Measurements from ENCODE around the gene PRR5L. TPM values are rescaled to one million over a fixed set of nuclear protein-coding genes. Genes with fewer than 3 reads are reported as not detected.

The PRR5L gene
- total and polyA plus RNA-seq, 2 donors (not counting 1 experiment from before 2014, with no cell fraction given): 4.0 to 5.9 TPM

- H2AFZ ChIP-seq (ENCODE audit: insufficient read depth, low read depth, low read length, poor library complexity, severe bottlenecking): no peak overlapping the region
- no peak overlapping the region for H3K27ac ChIP-seq (ENCODE audit: low read length in 2 of 2)
- no peaks in the 10 kb centered on the region for H3K4me1 Mint-ChIP-seq
- TF ChIP-seq EZH2 (IDR thresholded peaks at IDR 0.05; ENCODE audit: borderline replicate concordance, insufficient read depth, low read depth, low read length, poor library complexity, severe bottlenecking) (no peak), CTCF (IDR thresholded peaks at IDR 0.05) (no peak)
- no peaks in the 10 kb centered on the region for H3K36me3 ChIP-seq (replicated peaks in 1 of 2; ENCODE audit: control extremely low read depth in 1 of 2, control insufficient read depth in 1 of 2, extremely low read depth in 1 of 2, insufficient read depth in 2 of 2, low read length in 1 of 2)
- DNase-seq (no peak), ATAC-seq (ENCODE audit: low read depth) (no peak)
- CTCF ChIA-PET: interaction anchor here (1.0 kb wide), 1 partner anchor 18 kb away, joined by 3 read pairs; no protein-coding TSS in a partner anchor
- H3K27me3 ChIP-seq (replicated peaks in 1 of 4; ENCODE audit: control extremely low read depth in 1 of 4, control insufficient read depth in 3 of 4, insufficient read depth in 4 of 4, low read length in 3 of 4): peaks cover 0 to 16% (median 10%) of the 10 kb centered on the region in 4 experiments
- H3K27me3 Mint-ChIP-seq: peaks cover 50% of the 10 kb centered on the region
- no peaks in the 10 kb centered on the region for H3K4me1 ChIP-seq (ENCODE audit: control insufficient read depth in 2 of 2, insufficient read depth in 2 of 2, low read length in 2 of 2)
- no peaks in the 10 kb centered on the region for H3K79me2 ChIP-seq (ENCODE audit: control insufficient read depth, insufficient read depth, low read length)
- no peak overlapping the region for H3K27ac Mint-ChIP-seq
- peaks cover 0 to 8% (median 0%) of the 10 kb centered on the region in 3 donors for H3K9me3 ChIP-seq (ENCODE audit: control extremely low read depth in 1 of 3, control insufficient read depth in 2 of 3, insufficient read depth in 1 of 3, low read length in 2 of 3)
- H3K9ac ChIP-seq (ENCODE audit: low read length): no peak overlapping the region
- no peak overlapping the region for H3K4me3 ChIP-seq (ENCODE audit: control extremely low read depth in 1 of 5, extremely low read depth in 1 of 5, insufficient read depth in 1 of 5, low read depth in 2 of 5, low read length in 4 of 5)
- no peak overlapping the region for H3K4me3 Mint-ChIP-seq
- intact Hi-C loops (cut with micrococcal nuclease): no loop called here
- H3K9me3 Mint-ChIP-seq (ENCODE audit: insufficient read depth): no peaks in the 10 kb centered on the region
- no peaks in the 10 kb centered on the region for H4K20me1 ChIP-seq (ENCODE audit: control insufficient read depth, insufficient read depth, low read length, poor library complexity, severe bottlenecking)
- 100% methylated on average over 1 of the region's 2 CpGs for WGBS (ENCODE audit: insufficient coverage)
- POLR2A ChIA-PET: no interaction called here
- no peak overlapping the region for H3K4me2 ChIP-seq (replicated peaks; ENCODE audit: low read depth, low read length, poor library complexity, severe bottlenecking)
Measured at GRCh38 chr11:36251823-36252222, 44.3 kb upstream of the PRR5L start.

- intact Hi-C loops (cut with micrococcal nuclease): no loop called here
- DNase-seq (no peak), ATAC-seq (ENCODE audit: low read depth) (no peak)
- Mint-ChIP-seq H3K4me1 (no peaks in the 10 kb centered on the region), H3K27ac (no peak overlapping the region), H3K27me3 (peaks cover 44% of the 10 kb centered on the region), H3K4me3 (no peak overlapping the region), H3K9me3 (ENCODE audit: insufficient read depth) (no peaks in the 10 kb centered on the region)
- TF ChIP-seq EZH2 (IDR thresholded peaks at IDR 0.05; ENCODE audit: borderline replicate concordance, insufficient read depth, low read depth, low read length, poor library complexity, severe bottlenecking) (no peak), CTCF (IDR thresholded peaks at IDR 0.05) (no peak)
- Histone ChIP-seq H3K79me2 (ENCODE audit: control insufficient read depth, insufficient read depth, low read length) (no peaks in the 10 kb centered on the region), H3K27ac (ENCODE audit: low read length in 2 of 2) (no peak overlapping the region), H3K4me1 (ENCODE audit: control insufficient read depth in 2 of 2, insufficient read depth in 2 of 2, low read length in 2 of 2) (no peaks in the 10 kb centered on the region), H2AFZ (ENCODE audit: insufficient read depth, low read depth, low read length, poor library complexity, severe bottlenecking) (no peak overlapping the region), H3K9ac (ENCODE audit: low read length) (no peak overlapping the region), H3K36me3 (replicated peaks in 1 of 2; ENCODE audit: control extremely low read depth in 1 of 2, control insufficient read depth in 1 of 2, extremely low read depth in 1 of 2, insufficient read depth in 2 of 2, low read length in 1 of 2) (no peaks in the 10 kb centered on the region), H3K27me3 (replicated peaks in 1 of 4; ENCODE audit: control extremely low read depth in 1 of 4, control insufficient read depth in 3 of 4, insufficient read depth in 4 of 4, low read length in 3 of 4) (peaks cover 0 to 14% (median 6%) of the 10 kb centered on the region in 4 experiments), H4K20me1 (ENCODE audit: control insufficient read depth, insufficient read depth, low read length, poor library complexity, severe bottlenecking) (no peaks in the 10 kb centered on the region), H3K4me2 (replicated peaks; ENCODE audit: low read depth, low read length, poor library complexity, severe bottlenecking) (no peak overlapping the region), H3K4me3 (ENCODE audit: control extremely low read depth in 1 of 5, extremely low read depth in 1 of 5, insufficient read depth in 1 of 5, low read depth in 2 of 5, low read length in 4 of 5) (no peak overlapping the region), H3K9me3 (ENCODE audit: control extremely low read depth in 1 of 3, control insufficient read depth in 2 of 3, insufficient read depth in 1 of 3, low read length in 2 of 3) (peaks cover 0 to 8% (median 0%) of the 10 kb centered on the region in 3 donors)
- POLR2A ChIA-PET: no interaction called here
- WGBS (ENCODE audit: insufficient coverage): 76% methylated on average over 5 of the region's 5 CpGs
- CTCF ChIA-PET: interaction anchor here (2.9 kb wide), 1 partner anchor 13 kb away, joined by 14 read pairs; no protein-coding TSS in a partner anchor
Measured at GRCh38 chr11:36253238-36253637, 42.9 kb upstream of the PRR5L start.
